ENCODE data around the gene FALEC. TPM values are rescaled to one million over a fixed set of nuclear protein-coding genes. Genes with fewer than 3 reads are reported as not detected.
"Not testable (repeated sequence)": the region's sequence is repeated elsewhere in the genome, so short reads cannot be mapped to it uniquely, and the experiment has no call there.

Gene FALEC
- polyA plus RNA-seq, 1 donor from 2014 or later = 1.0 TPM

DNA sequence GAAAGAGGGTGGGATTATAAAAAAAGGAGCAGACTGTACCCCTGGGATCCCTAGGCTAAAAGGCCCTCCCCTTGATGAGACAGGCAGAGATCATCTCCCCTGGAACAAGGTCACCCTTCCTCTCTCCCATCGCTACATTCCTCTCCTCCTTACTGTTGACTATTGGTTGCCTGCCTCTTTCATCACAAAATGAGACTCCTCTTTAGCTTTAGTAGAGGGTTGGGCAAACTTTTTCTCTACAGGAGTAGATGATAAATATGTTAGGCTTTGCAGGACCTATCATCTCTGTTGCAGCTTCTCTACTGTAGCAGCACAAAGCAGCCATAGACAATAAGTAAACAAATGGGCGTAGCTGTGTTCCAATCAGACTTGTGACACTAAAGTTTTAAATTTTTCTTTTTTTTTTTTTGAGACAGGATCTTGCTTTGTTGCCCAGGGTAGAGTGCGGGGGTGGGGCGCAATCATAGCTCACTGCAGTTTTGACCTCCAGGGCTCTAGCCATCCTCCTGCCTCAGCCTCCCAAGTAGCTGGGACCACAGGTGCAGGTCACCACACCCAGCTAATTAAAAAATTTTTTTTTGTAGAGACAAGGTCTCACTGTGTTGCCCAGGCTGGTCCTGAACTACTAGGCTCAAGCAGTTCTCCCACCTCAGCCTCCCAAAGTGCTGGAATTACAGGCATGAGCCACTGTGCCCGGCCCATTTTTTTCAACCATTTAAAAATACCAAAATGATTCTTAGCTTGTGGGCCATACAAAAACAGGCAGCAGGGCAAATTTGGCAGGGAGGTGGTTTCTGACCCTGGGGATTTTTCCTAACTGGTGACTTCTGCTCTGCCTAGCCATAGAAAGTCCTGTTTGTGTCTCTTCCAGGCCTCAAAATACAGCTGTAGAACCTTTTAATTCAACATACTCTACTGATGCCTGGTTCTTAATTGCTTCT, 48.8 kb downstream of the FALEC start:
- H3K27ac Mint-ChIP-seq = peak overlapping the region; percentile 98 to 100 (median 99)
- peak overlapping the region; percentile 91 to 99 (median 96) for H3K4me3 Mint-ChIP-seq
- H3K27me3 Mint-ChIP-seq = no peaks in the 10 kb centered on the region
- peaks cover 6% of the 10 kb centered on the region for H3K36me3 Mint-ChIP-seq
- no peaks in the 10 kb centered on the region for H3K9me3 Mint-ChIP-seq
- peaks cover 40 to 58% (median 43%) of the 10 kb centered on the region in 3 donors for H3K4me1 Mint-ChIP-seq

DNA sequence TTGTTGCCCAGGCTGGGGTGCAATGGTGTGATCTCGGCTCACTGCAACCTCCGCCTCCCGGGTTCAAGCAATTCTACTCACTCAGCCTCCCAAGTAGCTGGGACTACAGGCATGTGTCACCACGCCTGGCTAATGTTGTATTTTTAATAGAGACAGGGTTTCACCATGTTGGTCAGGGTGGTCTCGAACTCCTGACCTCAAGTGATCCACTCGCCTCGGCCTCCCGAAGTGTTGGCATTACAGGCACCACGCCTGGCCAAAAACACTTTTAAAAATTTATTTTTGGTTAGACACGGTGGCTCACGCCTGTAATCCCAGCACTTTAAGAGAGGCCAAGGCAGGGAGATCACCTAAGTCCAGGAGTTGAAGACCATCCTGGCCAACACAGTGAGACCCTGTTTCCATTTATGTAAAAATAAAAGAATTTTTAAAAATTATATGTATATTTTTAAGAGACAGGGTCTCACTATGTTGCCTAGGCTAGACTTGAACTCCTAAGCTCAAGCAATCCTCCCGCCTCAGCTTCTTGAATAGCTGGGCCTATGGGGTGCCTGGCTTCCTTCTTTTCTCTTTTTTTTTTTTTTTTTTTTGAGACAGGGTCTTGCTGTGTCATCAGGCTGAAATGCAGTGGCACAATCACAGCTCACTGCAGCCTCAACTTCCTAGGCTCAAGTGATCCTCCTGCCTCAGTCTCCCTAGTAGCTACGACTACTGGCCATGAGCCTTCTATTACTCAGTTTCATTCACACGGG, 49.9 kb downstream of the FALEC start:
- H3K9me3 Mint-ChIP-seq, H3K36me3 Mint-ChIP-seq, H3K27me3 Mint-ChIP-seq: not testable (repeated sequence)
- Mint-ChIP-seq H3K4me1 (peaks cover 44 to 63% (median 48%) of the 10 kb centered on the region in 3 donors), H3K4me3 (peak overlapping the region; percentile 54 to 99 (median 90)), H3K27ac (peak overlapping the region; percentile 98 to 100 (median 99))

GRCh38 chr1:150566589-150567340, 51.2 kb downstream of the FALEC start:
- H3K4me1 Mint-ChIP-seq = peaks cover 44 to 67% (median 56%) of the 10 kb centered on the region in 3 donors

DNA sequence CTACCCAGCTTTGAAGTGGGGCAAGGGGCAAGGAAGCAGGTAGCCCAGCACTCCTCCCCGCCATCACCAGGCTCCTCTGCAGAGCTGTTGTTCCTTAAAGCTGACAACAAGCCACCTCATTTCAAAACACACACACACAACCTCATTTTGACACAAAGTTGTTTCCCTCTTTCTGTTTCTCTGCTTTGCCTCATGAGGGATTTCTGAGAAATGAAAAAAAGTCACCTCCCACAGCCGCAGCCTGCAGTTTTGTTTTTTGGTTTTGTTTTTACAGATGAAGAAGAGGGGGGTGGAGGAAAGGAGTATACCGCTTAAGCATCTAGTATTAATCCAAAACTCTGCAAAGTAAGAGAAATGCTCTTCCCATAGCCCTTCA, 51.8 kb downstream of the FALEC start:
- Mint-ChIP-seq H3K27me3 (no peaks in the 10 kb centered on the region), H3K27ac (peak overlapping the region; percentile 92 to 96 (median 95)), H3K36me3 (peaks cover 9% of the 10 kb centered on the region), H3K4me3 (peak overlapping the region; percentile 79 to 97 (median 87)), H3K9me3 (no peaks in the 10 kb centered on the region), H3K4me1 (peaks cover 44 to 67% (median 56%) of the 10 kb centered on the region in 3 donors)

More at GRCh38 chr1:150566589-150567340, 51.2 kb downstream of the FALEC start:
- Mint-ChIP-seq H3K27me3 (no peaks in the 10 kb centered on the region), H3K4me3 (peak overlapping the region; percentile 79 to 97 (median 87)), H3K36me3 (peaks cover 9% of the 10 kb centered on the region), H3K27ac (peak overlapping the region; percentile 92 to 96 (median 95)), H3K9me3 (no peaks in the 10 kb centered on the region)

DNA sequence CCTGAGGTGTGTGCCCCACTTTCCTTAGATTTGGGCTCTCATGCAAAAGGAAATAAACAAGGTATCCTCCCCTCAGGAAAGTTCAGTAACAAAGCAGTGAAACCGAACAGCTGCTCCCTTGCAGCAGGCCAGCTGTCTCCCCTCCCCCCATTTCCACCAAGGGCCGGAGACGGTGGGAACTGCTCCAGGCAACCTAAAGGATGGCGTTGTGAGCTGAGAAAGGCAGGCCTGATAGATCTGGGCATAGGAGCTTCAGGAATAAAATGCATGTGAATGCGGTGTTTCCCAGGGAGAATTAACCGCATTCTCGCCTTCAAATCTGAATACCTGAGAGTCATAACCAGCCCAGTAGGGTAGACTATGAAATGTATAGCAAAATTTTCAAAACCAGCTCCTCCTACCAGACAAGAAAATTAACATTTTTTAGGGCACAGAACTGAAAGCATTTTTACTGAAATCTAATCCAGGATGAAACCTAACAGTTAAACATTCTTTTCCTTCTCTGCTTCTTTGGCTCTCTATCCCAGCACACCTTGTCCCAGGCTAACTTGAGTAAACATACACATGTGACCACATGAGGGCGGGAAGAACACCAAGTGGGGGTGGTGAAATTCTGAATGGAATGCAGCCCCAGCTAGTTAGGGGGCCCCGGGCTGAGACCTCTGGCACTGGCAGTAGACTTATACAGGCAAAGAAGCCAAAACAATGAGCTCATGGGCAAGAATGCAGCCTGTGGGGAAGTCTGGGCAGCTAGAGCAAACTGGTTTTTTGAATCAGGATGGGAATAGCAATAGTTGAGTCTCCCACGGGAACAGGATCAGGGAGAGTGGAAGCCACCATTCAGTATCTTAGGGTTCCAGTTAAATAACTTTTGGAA, 52.4 kb downstream of the FALEC start:
- Mint-ChIP-seq H3K36me3 (peaks cover 11% of the 10 kb centered on the region), H3K27me3 (no peaks in the 10 kb centered on the region), H3K4me1 (peaks cover 48 to 70% (median 60%) of the 10 kb centered on the region in 3 donors), H3K4me3 (peak overlapping the region; percentile 79 to 97 (median 87)), H3K9me3 (no peaks in the 10 kb centered on the region), H3K27ac (peak overlapping the region; percentile 92 to 96 (median 95))

GRCh38 chr1:150568594-150568966, 53.0 kb downstream of the FALEC start:
- peak overlapping the region; percentile 79 to 97 (median 87) for H3K4me3 Mint-ChIP-seq
- peaks cover 17% of the 10 kb centered on the region for H3K36me3 Mint-ChIP-seq
- peaks cover 47 to 71% (median 56%) of the 10 kb centered on the region in 3 donors for H3K4me1 Mint-ChIP-seq
- peak overlapping the region; percentile 92 to 96 (median 95) for H3K27ac Mint-ChIP-seq
- no peaks in the 10 kb centered on the region for H3K9me3 Mint-ChIP-seq
- no peaks in the 10 kb centered on the region for H3K27me3 Mint-ChIP-seq

GRCh38 chr1:150572918-150573647, 57.5 kb downstream of the FALEC start:
- H3K4me3 Mint-ChIP-seq = peak overlapping the region; percentile 75 to 100 (median 93)
- peaks cover 0 to 1% (median 0%) of the 10 kb centered on the region in 3 donors for H3K9me3 Mint-ChIP-seq
- H3K27me3 Mint-ChIP-seq = no peaks in the 10 kb centered on the region
- H3K4me1 Mint-ChIP-seq = peaks cover 33 to 59% (median 56%) of the 10 kb centered on the region in 3 donors
- peak overlapping the region; percentile 83 to 96 (median 88) for H3K27ac Mint-ChIP-seq
- peaks cover 44% of the 10 kb centered on the region for H3K36me3 Mint-ChIP-seq

GRCh38 chr1:150573648-150574071, 58.1 kb downstream of the FALEC start:
- Mint-ChIP-seq H3K36me3 (peaks cover 47% of the 10 kb centered on the region), H3K27ac (peak overlapping the region; percentile 83 to 96 (median 88)), H3K4me3 (peak overlapping the region; percentile 75 to 100 (median 93)), H3K4me1 (peaks cover 28 to 53% (median 50%) of the 10 kb centered on the region in 3 donors)
- not testable (repeated sequence) for H3K27me3 Mint-ChIP-seq, H3K9me3 Mint-ChIP-seq

GRCh38 chr1:150574260-150575071, 58.9 kb downstream of the FALEC start:
- peak overlapping the region; percentile 95 to 100 (median 98) for H3K4me3 Mint-ChIP-seq
- H3K36me3 Mint-ChIP-seq = peaks cover 48% of the 10 kb centered on the region
- H3K9me3 Mint-ChIP-seq = peaks cover 0 to 1% (median 0%) of the 10 kb centered on the region in 3 donors
- no peaks in the 10 kb centered on the region for H3K27me3 Mint-ChIP-seq
- peak overlapping the region; percentile 76 to 96 (median 93) for H3K27ac Mint-ChIP-seq
- peaks cover 23 to 53% (median 44%) of the 10 kb centered on the region in 3 donors for H3K4me1 Mint-ChIP-seq

GRCh38 chr1:150575072-150575489, 59.5 kb downstream of the FALEC start:
- Mint-ChIP-seq H3K9me3 (peaks cover 0 to 1% (median 0%) of the 10 kb centered on the region in 3 donors), H3K4me1 (peaks cover 20 to 50% (median 42%) of the 10 kb centered on the region in 3 donors), H3K4me3 (peak overlapping the region; percentile 95 to 100 (median 98)), H3K27ac (peak overlapping the region; percentile 76 to 96 (median 93)), H3K36me3 (peaks cover 48% of the 10 kb centered on the region), H3K27me3 (no peaks in the 10 kb centered on the region)

- peaks cover 19 to 46% (median 41%) of the 10 kb centered on the region in 3 donors for H3K4me1 Mint-ChIP-seq
- peaks cover 46% of the 10 kb centered on the region for H3K36me3 Mint-ChIP-seq
- no peaks in the 10 kb centered on the region for H3K27me3 Mint-ChIP-seq
- peaks cover 0 to 1% (median 0%) of the 10 kb centered on the region in 3 donors for H3K9me3 Mint-ChIP-seq
- peak overlapping the region; percentile 95 to 100 (median 98) for H3K4me3 Mint-ChIP-seq
- H3K27ac Mint-ChIP-seq = peak overlapping the region; percentile 76 to 96 (median 93)
Measured at GRCh38 chr1:150575518-150576366, 60.2 kb downstream of the FALEC start.
